ENCODE results near the gene COL4A6.

DNA sequence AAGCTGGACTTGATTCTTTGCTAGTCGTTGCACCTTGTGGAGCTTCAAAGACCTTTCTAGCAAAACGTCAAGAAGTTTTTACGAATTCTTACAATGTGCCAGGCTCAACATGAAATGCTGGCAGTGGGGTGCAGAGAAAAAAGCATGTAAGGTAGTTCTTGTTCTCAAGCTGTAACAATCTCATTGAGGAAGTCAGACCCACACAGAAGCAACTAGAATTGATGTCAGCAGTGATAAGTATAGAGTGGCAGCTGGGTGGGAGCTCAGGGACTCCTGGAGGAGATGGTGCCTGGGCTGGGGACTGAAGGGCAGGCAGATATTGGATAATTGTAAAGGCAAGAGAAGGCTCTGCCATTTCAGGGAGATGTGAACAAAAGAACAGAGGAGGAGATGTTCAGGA is 264.3 kb downstream of the COL4A6 start:
- no peak for TF ChIP-seq EZH2 (IDR thresholded peaks at IDR 0.05)
- TF ChIP-seq POLR2AphosphoS5 (IDR thresholded peaks at IDR 0.05; ENCODE audit: borderline replicate concordance, low read depth, low read length), result no peak
- no peak for TF ChIP-seq FOXP2 (optimal IDR thresholded peaks at IDR 0.05; ENCODE audit: control extremely low read depth, extremely low read length, insufficient read depth)
